H54 (cell line): Measurements from ENCODE around the gene PLXNC1.

Experiments
- DNase-seq: peaks from one replicate; pipeline ENCODE4 v3.0.0; 2011; ENCODE audit warnings: low spot score, mixed read lengths; ENCODE audit not compliant: insufficient read length
- FAIRE-seq: peaks from 3 replicates; lab custom pipeline; 2011; peaks lifted over from hg19 to GRCh38; lab: Jason Lieb, UNC
- POLR2A ChIP-seq: IDR thresholded peaks from 2 replicates; pipeline ENCODE4 v1.6.1; 2011; ENCODE audit warnings: low read depth, mild to moderate bottlenecking, low read length

The PLXNC1 gene

DNA sequence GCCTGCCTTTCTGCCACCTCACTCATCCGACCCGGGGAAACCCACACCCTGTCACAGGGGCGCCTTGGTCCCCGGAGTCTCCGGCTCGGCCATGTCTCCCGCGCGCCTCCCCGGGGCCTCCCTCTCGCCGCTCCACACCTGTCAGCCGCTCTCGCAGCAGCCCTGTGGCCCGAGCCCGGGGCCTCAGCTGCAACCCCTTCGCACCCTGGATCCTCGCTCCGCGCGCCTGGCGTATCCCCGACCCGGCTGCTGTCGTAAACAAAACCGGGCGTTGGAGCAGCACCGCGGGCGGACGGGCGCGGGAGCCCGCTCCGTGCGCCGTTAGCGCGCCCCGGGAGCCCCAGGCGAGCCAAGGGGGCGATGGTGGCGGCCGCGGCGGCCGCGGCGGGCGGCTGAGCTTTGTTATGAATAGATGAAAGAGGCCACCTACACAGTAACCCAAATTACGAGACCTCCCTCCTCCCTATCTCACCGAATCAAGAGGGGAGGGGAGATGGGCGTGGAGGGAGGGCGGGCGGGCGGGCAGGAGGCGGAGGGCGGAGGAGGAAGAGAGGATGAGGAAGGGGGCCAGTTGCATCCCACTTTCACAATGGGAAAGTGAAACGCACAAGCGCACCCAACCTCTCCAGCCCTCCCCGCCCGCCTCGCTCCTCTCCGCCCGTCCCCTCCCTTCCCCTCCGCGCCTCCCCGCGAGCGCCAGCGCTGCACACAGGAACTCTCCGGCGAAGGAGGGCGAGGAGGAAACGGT is at the start of gene PLXNC1:
TSS of gene PLXNC1 (plus strand) at position 587 of the 748 bp plus-strand sequence. CDS start 395 bp downstream, outside the sequence.
- no peak for TF ChIP-seq POLR2A
- DNase-seq (no peak), FAIRE-seq (no peak)

DNA sequence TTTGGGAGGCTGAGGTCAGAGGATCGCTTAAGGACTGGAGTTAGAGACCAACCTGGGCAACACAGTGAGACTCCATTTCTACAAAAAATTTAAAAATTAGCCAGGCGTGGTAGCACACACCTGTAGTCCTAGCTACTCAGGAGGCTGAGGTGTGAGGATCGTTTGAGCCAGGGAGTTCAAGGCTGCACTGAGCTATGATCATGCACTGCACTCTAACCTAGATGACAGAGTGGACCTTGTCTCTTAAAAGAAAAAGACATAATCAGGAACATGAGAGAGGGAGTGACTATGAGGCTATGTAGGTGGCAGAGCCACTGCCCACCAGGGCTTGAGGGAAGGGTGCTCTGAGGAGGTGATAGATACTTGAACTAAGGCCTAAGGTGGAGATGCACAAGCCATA is 49.2 kb upstream of the PLXNC1 start:
- no peak for FAIRE-seq
- no peak for DNase-seq
- no peak for TF ChIP-seq POLR2A

DNA sequence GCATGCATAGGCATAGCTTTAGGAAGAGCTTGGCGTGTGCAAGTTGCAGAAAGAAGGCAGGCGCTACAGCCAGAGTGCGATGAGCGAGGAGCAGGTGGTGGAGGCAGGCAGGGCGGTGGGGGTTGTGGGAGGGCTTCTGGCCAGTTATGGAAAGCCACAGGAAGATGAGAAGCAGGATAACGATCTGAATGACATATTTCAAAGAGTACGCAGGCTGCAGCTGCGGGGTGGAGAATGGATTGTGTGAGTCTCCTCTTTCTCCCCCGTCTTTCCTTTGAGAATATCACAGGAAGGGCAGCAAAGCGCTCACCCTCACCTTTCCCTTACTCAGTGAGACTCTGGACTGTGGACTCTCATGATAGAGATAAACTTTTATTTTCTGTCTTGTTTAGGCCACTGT is 48.7 kb upstream of the PLXNC1 start:
- no peak for FAIRE-seq
- no peak for TF ChIP-seq POLR2A
- no peak for DNase-seq

DNA sequence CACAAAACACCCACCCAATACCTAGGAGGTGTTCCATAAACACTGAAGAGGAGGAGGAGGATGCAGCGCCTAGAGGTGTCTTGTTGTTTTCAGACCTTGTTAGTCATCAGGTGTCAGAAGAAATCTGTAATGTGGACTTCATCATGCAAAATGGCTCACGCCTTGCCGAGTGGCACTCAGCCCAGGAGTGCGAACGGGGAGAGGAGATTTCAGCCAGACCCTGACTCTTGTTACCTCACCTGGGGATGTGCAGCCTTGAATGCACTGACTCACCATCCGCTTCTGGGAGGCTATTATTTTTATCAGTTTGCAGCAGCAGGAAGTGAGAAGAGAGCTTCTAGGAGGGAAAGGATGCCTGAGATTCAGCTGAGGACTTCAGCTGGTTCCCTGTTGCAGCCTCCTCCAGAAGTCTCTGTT is 48.2 kb upstream of the PLXNC1 start:
- FAIRE-seq (no peak), DNase-seq (no peak)
- TF ChIP-seq POLR2A, result no peak

DNA sequence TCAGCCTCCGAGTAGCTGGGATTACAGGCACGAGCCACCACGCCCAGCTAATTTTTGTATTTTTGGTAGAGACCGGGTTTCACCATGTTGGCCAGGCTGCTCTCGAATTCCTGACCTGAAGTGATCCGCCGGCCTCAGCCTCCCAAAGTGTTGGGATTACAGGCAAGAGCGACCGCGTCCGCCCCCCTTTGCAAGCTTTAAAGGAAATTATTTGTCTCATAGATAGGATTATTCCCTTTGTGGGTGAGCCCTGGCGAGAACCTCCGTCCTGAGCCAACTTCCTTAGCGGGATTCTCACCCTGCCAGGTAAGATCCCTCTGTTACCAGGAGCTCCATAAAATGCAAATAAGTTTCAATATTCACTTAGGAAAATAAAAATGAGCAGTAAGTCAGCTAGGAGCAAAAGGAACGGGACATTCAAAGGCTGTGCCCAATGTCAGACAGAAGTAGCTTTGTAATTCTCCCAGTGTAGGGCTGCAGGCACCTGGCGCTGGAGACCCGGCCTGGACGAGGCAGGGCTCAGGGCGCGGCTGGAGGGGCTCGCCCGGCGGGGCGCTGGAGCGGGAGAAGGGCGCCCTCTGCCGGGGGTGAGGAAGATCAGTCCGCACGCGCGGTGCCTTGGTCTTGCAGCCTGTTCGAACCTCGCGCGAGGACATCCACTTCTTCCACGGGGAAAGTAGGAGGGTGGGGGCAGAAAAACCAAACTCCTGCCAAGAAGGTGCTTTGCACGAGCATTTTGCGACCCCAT is 47.2 kb upstream of the PLXNC1 start:
- no peak for FAIRE-seq
- TF ChIP-seq POLR2A, result no peak
- DNase-seq, result peak; percentile 66

DNA sequence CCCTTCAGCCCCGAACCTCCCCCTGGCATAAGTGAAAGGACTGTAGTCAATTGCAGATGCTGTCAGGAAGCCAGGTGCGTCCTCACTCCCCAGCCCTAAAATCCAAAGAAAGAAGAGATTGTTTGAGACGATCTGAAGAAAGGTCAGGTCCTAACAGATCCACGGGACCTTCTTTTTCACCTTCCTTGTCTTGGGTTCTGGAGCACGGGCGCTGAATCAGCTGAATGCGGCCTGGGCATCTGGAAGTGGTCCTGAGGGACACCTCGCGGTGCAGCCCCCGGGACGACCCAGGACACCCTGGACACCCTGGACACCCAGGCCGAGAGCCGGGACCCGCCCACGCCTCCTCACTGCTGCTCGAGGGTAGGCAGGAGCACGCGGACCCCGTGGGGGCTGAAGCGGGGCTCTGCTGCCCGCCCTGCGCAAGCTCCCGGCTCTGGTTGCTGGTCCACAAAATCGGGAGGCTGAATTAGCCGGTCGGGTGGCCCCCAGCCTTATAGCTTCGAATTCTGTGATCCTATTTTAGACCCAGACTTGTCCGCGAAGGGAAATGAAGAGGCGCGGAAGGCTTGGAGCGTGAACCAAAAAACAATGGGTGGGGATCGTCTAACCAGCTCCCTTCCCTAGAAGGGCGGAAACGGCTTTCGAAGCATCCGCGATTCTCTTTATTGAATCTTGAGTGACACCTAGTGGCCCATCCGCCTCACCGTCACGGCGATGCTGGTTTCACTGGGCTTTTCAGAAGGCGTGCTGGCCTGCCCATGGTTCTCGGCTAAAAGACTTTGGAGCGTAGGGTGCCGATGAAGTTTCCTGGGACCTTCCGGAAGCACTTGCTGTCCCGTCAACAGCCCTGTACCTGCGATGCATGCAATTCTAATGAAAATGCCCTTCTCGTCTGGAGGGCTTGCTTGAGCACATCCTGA is 46.4 kb upstream of the PLXNC1 start:
- TF ChIP-seq POLR2A, result no peak
- peak; percentile 56 for DNase-seq
- peak; percentile 58 for FAIRE-seq

DNA sequence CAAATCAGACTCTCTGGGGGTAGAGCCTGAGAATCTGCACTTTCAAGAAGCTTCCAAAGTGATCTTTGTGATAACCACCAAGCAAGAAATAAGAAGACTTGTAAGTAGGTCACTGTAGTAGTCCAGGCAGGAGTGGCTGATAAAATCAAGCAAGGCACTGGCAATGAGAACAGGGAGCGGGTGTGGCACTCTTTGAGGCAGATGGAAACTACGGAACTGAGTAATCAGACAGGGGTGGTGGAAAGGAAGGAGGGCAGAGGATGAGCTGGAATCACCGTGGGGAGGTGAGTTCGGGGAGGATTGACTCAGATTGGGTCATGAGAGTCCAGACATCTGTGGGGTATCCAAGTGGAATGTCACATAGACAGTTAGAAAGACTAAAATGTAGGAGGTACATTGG is 44.4 kb upstream of the PLXNC1 start:
- DNase-seq, result no peak
- FAIRE-seq, result no peak
- TF ChIP-seq POLR2A, result no peak

DNA sequence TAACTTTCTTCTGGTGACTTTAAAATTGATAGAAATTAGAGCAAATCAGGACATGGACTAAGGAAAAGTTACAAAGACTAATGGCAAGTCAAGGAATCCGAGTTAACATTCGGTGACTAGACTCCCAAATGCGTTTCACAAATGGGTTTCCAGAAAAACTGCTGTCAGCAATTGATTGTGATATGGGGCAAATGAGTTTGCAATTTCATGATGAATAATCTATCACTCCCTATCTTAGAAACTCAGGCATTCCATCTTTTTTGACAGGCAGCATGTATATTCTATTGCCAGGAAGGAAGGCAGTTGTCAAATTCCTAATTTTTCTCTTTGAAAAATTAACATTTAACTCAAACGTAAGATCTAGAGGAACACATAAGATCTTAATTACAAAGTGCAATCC is 40.5 kb upstream of the PLXNC1 start:
- DNase-seq, result no peak
- no peak for TF ChIP-seq POLR2A
- no peak for FAIRE-seq

DNA sequence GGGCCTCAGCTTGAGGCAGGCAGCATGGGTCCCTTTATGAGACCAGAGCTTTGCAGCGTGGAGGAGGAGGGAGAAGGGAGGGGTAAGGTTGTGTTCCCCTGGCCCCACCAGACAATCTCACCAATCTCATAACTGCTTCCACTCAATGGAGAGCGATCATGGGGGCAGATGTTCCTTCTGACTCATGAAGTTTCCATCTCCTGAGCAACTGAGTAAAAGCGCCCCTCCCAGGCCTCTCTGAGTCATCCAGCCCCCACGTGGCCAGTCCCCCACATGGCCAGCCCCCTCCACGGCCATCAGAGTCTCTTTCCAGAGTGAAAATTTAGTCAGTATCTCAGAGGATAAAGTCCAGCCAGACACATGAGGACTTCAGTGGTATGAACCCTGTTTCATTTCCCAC is 39.2 kb upstream of the PLXNC1 start:
- TF ChIP-seq POLR2A, result no peak
- DNase-seq (no peak), FAIRE-seq (no peak)

DNA sequence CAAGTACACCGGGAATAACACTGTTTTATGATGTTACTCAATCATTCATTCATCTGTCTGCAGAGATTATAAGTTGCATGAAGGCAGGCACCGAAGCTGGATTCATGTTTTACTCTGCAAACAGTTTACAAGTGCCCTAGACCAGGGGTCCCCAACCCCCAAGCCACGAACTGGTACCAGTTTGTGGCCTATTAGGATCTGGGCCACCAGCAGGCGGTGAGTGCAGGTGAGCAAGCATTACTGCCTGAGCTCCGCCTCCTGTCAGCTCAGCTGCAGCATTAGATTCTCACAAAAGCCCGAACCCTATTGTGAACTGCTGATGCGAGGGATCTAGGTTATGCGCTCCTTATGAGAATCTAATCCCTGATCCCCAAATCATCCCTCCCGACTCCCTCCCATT is 38.1 kb upstream of the PLXNC1 start:
- DNase-seq (no peak), FAIRE-seq (no peak)
- TF ChIP-seq POLR2A, result no peak

DNA sequence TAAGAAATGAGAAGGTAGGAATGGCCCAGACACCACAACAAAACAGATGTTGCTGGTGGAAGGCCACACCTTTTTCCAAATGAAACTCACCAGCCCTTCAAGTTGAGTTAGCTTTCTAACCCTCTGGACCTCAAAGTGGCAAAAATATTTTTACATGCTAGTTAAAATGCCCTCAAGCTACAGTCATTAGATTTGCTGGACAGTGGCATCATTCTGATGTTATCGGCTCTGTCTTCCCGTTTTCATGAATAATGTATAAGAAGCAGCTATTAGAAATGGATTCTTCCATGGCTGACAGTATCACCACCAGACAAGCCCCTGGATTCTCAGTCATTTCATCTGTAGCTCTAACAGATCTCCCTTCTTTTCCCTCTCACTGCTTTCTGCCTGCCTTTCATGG is 37.1 kb upstream of the PLXNC1 start:
- FAIRE-seq, result no peak
- no peak for TF ChIP-seq POLR2A

DNA sequence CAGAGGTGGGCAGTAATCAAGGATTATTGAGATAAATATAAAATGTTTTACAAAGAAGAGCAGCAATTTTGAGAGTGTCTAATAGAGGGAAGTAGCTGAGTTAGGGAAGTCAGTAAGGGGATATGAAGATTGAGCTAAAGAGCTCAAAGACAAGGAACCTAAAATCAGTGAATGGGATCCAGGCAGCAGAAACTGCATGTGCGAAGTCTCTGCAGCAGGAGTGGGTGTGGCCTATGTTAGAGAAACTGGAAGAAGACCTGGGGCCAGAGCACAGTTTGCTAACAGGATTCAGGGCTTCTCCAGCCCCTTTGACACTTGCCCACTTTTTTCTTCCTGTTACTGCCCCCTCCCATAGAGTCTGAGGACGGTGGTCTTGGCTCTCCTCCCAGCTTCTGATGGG is 36.3 kb upstream of the PLXNC1 start:
- TF ChIP-seq POLR2A, result no peak
- DNase-seq (no peak), FAIRE-seq (no peak)

More for the DNA sequence above, 37.1 kb upstream of the PLXNC1 start:
- DNase-seq, result no peak

DNA sequence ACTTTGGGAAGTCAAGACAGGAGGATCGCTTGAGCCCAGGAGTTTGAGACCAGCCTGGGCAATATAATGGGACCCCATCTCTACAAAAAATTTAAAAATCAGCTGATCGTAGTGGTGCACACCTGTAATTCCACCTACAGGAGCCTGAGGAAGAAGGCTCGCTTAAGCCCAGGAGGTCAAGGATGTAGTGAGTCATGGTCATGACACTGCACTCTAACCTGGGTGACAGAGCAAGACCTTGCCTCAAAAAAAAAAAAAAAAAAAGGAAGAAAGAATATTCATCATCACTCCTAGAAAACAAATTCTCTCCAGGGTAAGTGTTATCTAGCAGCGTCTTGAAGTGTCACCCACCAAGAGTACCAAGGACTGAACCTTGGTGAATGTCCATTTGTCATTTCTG is 34.2 kb upstream of the PLXNC1 start:
- FAIRE-seq, result no peak
- no peak for DNase-seq
- no peak for TF ChIP-seq POLR2A

DNA sequence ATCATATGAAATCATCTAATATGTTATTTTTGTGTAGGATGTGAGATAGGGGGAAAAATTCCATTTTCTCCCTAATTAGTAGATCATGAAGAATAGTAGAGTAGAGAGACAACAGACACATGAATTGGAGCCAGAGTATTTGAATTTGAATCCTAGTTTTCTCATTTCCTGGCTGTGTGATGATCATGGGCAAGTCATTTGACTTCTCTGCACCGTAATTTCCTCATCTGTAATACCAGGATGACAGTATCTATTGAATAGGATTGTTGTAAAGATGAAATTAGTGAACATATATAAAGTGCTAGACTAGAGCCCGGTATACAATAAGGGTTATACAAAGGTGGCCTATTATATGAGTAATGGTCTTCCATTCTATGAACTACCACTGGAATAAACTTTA is 32.2 kb upstream of the PLXNC1 start:
- no peak for FAIRE-seq
- no peak for DNase-seq
- TF ChIP-seq POLR2A, result no peak
